Peyer's patch (tissue), 4 donors: ENCODE data around the gene RIMBP2.

Experiments
- POLR2A ChIP-seq, 2 donors: fragments of 450-650 bp; IDR thresholded peaks; one replicate each; pipeline ENCODE4 v1.5.1; 2017; ENCODE audit warnings: antibody characterized with exemption in 2 of 2, mild to moderate bottlenecking in 2 of 2, moderate library complexity in 2 of 2
- TF ChIP-seq, protein P1 (sequence below), 6 experiments: fragments of 450-650 bp in 4 of 6; fragments of 200-600 bp in 2 of 6; sonication (generic) in 1 of 6; IDR thresholded peaks; one replicate each; pipeline ENCODE4 v1.5.1; 2017 to 2019; ENCODE audit warnings: antibody characterized with exemption in 6 of 6, mild to moderate bottlenecking in 3 of 6, moderate library complexity in 1 of 6

DNA sequence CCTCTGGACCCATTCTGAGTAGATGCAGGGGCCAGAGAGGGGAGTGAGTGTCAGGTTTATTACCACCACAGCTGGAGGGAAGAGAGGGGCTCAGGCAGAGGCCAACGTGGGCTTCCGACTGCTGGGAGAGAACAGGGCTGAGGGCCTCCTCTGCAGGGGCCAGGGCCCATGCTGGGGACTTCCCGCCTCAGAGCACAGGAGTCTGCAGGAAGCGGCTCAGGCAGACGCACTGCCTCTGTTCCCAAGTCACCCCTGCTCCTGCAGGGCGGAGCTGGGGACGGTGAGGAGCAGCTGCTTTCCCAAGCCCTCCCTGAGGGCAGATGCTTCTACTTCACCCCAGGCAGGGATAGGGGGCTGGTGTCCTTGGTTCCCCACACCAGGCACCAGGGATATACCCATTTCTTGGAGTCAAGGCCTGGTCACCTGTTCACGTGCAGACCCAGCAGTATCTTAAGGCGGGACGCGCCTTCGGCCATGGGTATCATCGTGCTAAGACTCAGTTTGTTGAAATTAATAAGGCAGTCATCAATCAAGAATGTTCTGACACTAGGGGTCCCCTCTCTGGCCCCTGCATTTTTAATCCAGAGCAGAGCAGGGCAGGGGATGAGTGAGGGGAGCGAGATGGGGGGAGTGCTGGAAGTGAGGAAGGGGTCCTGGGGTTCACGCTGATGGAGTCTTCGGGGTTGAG is 278.4 kb downstream of the RIMBP2 start:
- TF ChIP-seq, protein P1, sequence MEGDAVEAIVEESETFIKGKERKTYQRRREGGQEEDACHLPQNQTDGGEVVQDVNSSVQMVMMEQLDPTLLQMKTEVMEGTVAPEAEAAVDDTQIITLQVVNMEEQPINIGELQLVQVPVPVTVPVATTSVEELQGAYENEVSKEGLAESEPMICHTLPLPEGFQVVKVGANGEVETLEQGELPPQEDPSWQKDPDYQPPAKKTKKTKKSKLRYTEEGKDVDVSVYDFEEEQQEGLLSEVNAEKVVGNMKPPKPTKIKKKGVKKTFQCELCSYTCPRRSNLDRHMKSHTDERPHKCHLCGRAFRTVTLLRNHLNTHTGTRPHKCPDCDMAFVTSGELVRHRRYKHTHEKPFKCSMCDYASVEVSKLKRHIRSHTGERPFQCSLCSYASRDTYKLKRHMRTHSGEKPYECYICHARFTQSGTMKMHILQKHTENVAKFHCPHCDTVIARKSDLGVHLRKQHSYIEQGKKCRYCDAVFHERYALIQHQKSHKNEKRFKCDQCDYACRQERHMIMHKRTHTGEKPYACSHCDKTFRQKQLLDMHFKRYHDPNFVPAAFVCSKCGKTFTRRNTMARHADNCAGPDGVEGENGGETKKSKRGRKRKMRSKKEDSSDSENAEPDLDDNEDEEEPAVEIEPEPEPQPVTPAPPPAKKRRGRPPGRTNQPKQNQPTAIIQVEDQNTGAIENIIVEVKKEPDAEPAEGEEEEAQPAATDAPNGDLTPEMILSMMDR (IDR thresholded peaks at IDR 0.05) = no peak
- TF ChIP-seq POLR2A (IDR thresholded peaks at IDR 0.05) = no peak
